ENCODE results near the gene FERMT3.

Gene FERMT3

GRCh38 chr11:64269540-64270220 lies 63.2 kb downstream of the FERMT3 start:
- TF ChIP-seq EZH2phosphoT487 (IDR thresholded peaks at IDR 0.05; ENCODE audit: borderline replicate concordance, low read length), result no peak
- TF ChIP-seq CTCF (IDR thresholded peaks at IDR 0.05; ENCODE audit: low read depth, low read length, poor library complexity, severe bottlenecking), result peak; percentile 19
- peaks cover 30% of the 10 kb centered on the region for H3K79me2 ChIP-seq (ENCODE audit: control insufficient read depth, low read length)
- H3K9me3 ChIP-seq (ENCODE audit: control insufficient read depth, insufficient read depth, low read length), result no peaks in the 10 kb centered on the region
- H3K27me3 ChIP-seq (ENCODE audit: control insufficient read depth, low read length), result no peaks in the 10 kb centered on the region
- peaks cover 29% of the 10 kb centered on the region for H3K36me3 ChIP-seq (ENCODE audit: control insufficient read depth, low read length)
- peaks cover 26% of the 10 kb centered on the region for H3K4me1 ChIP-seq (ENCODE audit: control insufficient read depth, low read length)
- peak overlapping the region; percentile 90 for H3K27ac ChIP-seq (ENCODE audit: low read depth, low read length)
- no peaks in the 10 kb centered on the region for H3K9me2 ChIP-seq (replicated peaks; ENCODE audit: control insufficient read depth, low read length)
- H4K20me1 ChIP-seq (ENCODE audit: control insufficient read depth, insufficient read depth, low read depth, low read length), result no peaks in the 10 kb centered on the region
- H3K4me3 ChIP-seq (ENCODE audit: low read length), result peak overlapping the region; percentile 90
- H3F3A ChIP-seq (ENCODE audit: control insufficient read depth, insufficient read depth), result peaks cover 12% of the 10 kb centered on the region
- peak overlapping the region; percentile 100 for H3K4me2 ChIP-seq (ENCODE audit: low read length)
